Loucy (cell line): ENCODE measurements around the gene SLC30A2.

ENCODE experiments used
- EZH2phosphoT487 ChIP-seq: fragments of 200-600 bp; IDR thresholded peaks from 2 replicates; pipeline ENCODE4 v1.6.1; 2018; ENCODE audit warnings: antibody characterized with exemption, mild to moderate bottlenecking, moderate library complexity, borderline replicate concordance
- TF ChIP-seq, protein P1 (sequence below): fragments of 200-600 bp; sonication (generic); conservative IDR thresholded peaks from 2 replicates; pipeline ENCODE4 v1.5.1; 2014; ENCODE audit warnings: mild to moderate bottlenecking, antibody characterized with exemption, low read length

DNA sequence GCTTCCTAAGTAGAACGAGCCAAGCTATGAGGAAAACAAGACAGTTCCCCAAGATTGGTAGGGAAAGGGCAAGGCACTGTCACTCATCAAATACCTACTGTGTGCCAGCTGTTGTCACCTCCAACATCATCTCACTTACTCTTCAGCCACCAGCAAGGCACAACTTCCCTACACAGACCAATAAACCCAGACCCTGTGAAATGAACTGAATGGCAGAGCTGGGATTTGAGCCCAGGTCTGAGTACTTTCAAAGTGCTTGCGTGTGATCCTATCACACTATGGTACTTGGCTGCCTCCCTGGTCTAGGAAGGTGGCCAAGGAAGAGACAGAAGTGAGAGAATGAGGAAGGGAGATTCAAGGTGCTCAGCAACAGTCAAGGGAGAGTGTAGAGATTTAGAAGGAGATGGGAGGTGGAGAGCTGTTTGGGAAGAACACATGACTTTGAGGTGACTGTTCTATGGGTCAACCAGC is 38.2 kb upstream of the SLC30A2 start:
- TF ChIP-seq, protein P1, sequence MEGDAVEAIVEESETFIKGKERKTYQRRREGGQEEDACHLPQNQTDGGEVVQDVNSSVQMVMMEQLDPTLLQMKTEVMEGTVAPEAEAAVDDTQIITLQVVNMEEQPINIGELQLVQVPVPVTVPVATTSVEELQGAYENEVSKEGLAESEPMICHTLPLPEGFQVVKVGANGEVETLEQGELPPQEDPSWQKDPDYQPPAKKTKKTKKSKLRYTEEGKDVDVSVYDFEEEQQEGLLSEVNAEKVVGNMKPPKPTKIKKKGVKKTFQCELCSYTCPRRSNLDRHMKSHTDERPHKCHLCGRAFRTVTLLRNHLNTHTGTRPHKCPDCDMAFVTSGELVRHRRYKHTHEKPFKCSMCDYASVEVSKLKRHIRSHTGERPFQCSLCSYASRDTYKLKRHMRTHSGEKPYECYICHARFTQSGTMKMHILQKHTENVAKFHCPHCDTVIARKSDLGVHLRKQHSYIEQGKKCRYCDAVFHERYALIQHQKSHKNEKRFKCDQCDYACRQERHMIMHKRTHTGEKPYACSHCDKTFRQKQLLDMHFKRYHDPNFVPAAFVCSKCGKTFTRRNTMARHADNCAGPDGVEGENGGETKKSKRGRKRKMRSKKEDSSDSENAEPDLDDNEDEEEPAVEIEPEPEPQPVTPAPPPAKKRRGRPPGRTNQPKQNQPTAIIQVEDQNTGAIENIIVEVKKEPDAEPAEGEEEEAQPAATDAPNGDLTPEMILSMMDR = no peak
- no peak for TF ChIP-seq EZH2phosphoT487
